Common myeloid progenitor, CD34-positive (primary cell): ENCODE results near the gene GPHA2.

ENCODE experiments used
- CTCF ChIA-PET: fragments of 350-600 bp; sonication (Branson Sonifier 250); formaldehyde crosslinking; loops from one replicate; lab custom pipeline; 2021; ENCODE audit warnings: antibody characterized with exemption; lab: Charles Lee
- POLR2A ChIA-PET: fragments of 350-600 bp; sonication (Branson Sonifier 250); formaldehyde crosslinking; loops from one replicate; lab custom pipeline; 2021; ENCODE audit warnings: antibody characterized with exemption; lab: Charles Lee
- DNase-seq, 3 donors: peaks; one replicate each; pipeline versions ENCODE4 v3.0.0 to v3.0.0-alpha.2; 2013
- H3K27ac ChIP-seq, 2 experiments: 1 replicate in 1 of 2; 2 replicates in 1 of 2; pipeline ENCODE4 v1.7.0; 2013; ENCODE audit warnings: inconsistent platforms in 2 of 2, low read length in 2 of 2, mild to moderate bottlenecking in 2 of 2, low read depth in 1 of 2, moderate library complexity in 1 of 2; ENCODE audit not compliant: severe bottlenecking in 2 of 2, insufficient read depth in 1 of 2, poor library complexity in 1 of 2
- H3K27me3 ChIP-seq, 5 experiments: replicated peaks in 2 of 5; 1 replicate in 3 of 5; 2 replicates in 2 of 5; pipeline versions ENCODE4 v1.6.1 to v1.7.0; 2013; ENCODE audit warnings: low read length in 4 of 5, mild to moderate bottlenecking in 2 of 5, moderate library complexity in 2 of 5, inconsistent platforms in 1 of 5; ENCODE audit not compliant: insufficient read depth in 5 of 5, control insufficient read depth in 4 of 5
- H3K36me3 ChIP-seq, 4 experiments: 1 replicate in 2 of 4; 2 replicates in 2 of 4; pipeline versions ENCODE4 v1.6.1 to v1.7.0; 2013; ENCODE audit warnings: low read length in 3 of 4, control low read depth in 1 of 4, mild to moderate bottlenecking in 1 of 4; ENCODE audit not compliant: control insufficient read depth in 4 of 4, insufficient read depth in 4 of 4
- H3K4me1 ChIP-seq, 4 experiments: 1 replicate in 3 of 4; 2 replicates in 1 of 4; pipeline versions ENCODE4 v1.6.1 to v1.7.1; 2013; ENCODE audit warnings: low read length in 3 of 4, mild to moderate bottlenecking in 3 of 4, control low read depth in 1 of 4, inconsistent platforms in 1 of 4, moderate library complexity in 1 of 4; ENCODE audit not compliant: control insufficient read depth in 4 of 4, insufficient read depth in 4 of 4; ENCODE audit errors: control extremely low read depth in 1 of 4
- H3K4me3 ChIP-seq, 7 experiments: 1 replicate in 4 of 7; 2 replicates in 3 of 7; pipeline versions ENCODE4 v1.5.1 to v1.7.0; 2013; ENCODE audit warnings: mild to moderate bottlenecking in 7 of 7, low read length in 6 of 7, moderate library complexity in 6 of 7, inconsistent platforms in 2 of 7, low read depth in 2 of 7, control low read depth in 1 of 7; ENCODE audit not compliant: insufficient read depth in 4 of 7, control insufficient read depth in 1 of 7; ENCODE audit errors: extremely low read depth in 1 of 7
- H3K9me3 ChIP-seq, 5 experiments: 1 replicate in 4 of 5; 2 replicates in 1 of 5; pipeline versions ENCODE4 v1.6.1 to v1.7.1; 2013; ENCODE audit warnings: low read length in 4 of 5, mild to moderate bottlenecking in 2 of 5, inconsistent platforms in 1 of 5, low read depth in 1 of 5, moderate library complexity in 1 of 5; ENCODE audit not compliant: control insufficient read depth in 4 of 5, insufficient read depth in 2 of 5; ENCODE audit errors: control extremely low read depth in 1 of 5
- WGBS: methylation state at CpG from one replicate; pipeline ENCODE4 v1.1.5; 2013; ENCODE audit not compliant: insufficient coverage; 5-methylcytosine and 5-hydroxymethylcytosine counted together

The GPHA2 gene

DNA sequence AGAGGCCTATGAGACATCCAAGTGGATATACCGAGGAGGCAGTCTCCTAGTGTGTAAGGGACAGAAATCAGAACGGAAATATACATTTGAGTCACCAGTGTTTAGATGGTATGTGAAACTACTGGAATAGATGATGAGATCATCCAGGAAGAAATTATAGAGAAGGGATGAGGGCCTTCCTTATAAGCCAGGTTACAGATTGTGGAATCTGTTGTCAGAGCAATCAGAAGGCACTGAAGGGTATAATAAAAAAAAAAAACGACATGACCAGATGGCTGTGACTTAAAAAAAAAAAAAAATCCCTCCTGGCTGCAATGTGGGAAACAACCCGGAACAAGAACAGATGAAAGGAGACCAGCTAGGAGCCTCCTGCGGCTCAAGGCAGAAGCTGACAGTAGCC is 33.5 kb upstream of the GPHA2 start:
- H3K4me3 ChIP-seq: no peak overlapping the region
- CTCF ChIA-PET: interaction anchor here (1.2 kb wide), 1 partner anchor 16 kb away, joined by 3 read pairs; no protein-coding TSS in a partner anchor
- H3K36me3 ChIP-seq: no peaks in the 10 kb centered on the region
- peaks cover 0 to 18% (median 7%) of the 10 kb centered on the region in 5 experiments for H3K27me3 ChIP-seq
- DNase-seq: no peak
- H3K9me3 ChIP-seq: no peaks in the 10 kb centered on the region
- H3K4me1 ChIP-seq: peaks cover 0 to 12% (median 9%) of the 10 kb centered on the region in 4 experiments
- H3K27ac ChIP-seq: no peak overlapping the region
- 81% methylated on average over 5 of the region's 5 CpGs for WGBS
- POLR2A ChIA-PET: no interaction called here

DNA sequence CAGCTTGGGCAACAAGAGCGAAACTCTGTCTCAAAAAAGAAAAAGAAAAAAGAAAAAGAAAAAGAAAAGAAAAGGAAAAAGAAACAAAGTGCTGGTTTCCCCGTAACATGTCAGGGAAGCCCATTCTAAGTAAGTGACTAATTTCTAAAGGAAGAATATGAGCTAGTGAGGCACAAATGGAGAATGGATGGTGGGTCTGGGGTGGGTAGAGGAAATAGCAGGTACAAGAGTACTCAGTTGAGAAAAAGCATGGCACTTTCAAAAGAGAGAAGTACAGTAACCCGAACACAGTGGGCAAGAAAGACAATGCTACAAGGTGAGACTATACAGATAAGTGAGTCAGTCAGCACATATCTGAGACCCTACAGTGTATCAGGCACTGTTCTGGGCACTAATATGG is 31.7 kb upstream of the GPHA2 start:
- no peak for DNase-seq
- Histone ChIP-seq H3K4me3 (no peak overlapping the region), H3K36me3 (no peaks in the 10 kb centered on the region), H3K27ac (no peak overlapping the region), H3K4me1 (peaks cover 0 to 12% (median 9%) of the 10 kb centered on the region in 4 experiments), H3K27me3 (peaks cover 0 to 16% (median 7%) of the 10 kb centered on the region in 5 experiments), H3K9me3 (no peaks in the 10 kb centered on the region)
- 97% methylated on average over 3 of the region's 3 CpGs for WGBS
- POLR2A ChIA-PET: interaction anchor here (1.0 kb wide), 1 partner anchor 12 kb away, joined by 4 read pairs; no protein-coding TSS in a partner anchor
- CTCF ChIA-PET: interaction anchor here (1.6 kb wide), 1 partner anchor 29 kb away, joined by 5 read pairs; the partner anchor contains the start of gene BATF2

DNA sequence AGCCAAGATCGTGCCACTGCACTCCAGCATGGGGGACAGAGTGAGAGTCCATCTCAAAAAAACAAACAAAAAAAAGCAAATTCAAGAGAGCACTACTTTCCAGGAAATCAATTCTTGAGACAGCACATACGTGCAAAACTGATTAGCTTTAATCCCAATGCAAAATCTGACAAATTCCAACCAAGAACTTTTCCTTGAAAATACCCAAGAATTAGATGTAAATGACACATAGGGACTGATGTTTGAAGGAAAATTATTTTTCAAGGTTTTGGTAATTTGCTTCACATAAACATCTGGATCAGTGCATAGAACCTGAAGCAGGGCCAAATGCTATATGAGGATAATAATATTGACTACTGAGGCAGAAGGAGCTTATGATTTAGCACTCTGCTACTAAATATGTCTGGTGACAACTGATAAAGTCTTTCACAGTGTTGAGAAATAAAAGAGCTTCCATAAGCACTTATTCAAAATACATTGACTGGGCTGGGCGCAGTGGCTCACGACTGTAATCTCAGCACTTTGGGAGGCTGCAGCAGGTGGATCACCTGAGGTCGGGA is 27.5 kb upstream of the GPHA2 start:
- 69% methylated on average over 3 of the region's 5 CpGs for WGBS
- Histone ChIP-seq H3K36me3 (no peaks in the 10 kb centered on the region), H3K4me3 (no peak overlapping the region), H3K4me1 (no peaks in the 10 kb centered on the region), H3K27ac (no peak overlapping the region), H3K27me3 (no peaks in the 10 kb centered on the region), H3K9me3 (no peaks in the 10 kb centered on the region)
- POLR2A ChIA-PET: no interaction called here
- no peak for DNase-seq
- CTCF ChIA-PET: interaction anchor here (1.0 to 1.9 kb wide), 4 partner anchors 9 to 33 kb away, joined by 3 to 4 read pairs (median 3); partner anchors contain the start of gene BATF2

DNA sequence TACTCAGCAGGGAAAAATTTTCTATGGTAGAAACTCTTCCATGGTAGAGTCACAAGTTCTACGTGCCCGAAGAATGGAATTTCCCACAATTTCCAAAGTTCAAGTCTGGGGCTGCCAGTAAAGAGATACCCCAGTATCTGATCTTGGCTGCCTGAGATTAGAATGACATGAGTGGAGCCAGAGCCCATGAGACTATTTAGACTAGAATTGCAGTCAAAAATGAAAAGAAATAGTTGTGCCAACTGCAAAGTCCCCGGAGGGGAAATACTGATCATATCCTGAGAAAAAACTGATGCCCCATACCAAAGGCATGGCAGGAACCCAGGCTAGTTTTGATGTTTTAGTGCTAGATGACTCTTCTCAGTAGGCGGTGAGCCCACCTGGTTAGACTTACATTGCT is 25.0 kb upstream of the GPHA2 start:
- Histone ChIP-seq H3K4me1 (no peaks in the 10 kb centered on the region), H3K9me3 (no peaks in the 10 kb centered on the region), H3K4me3 (no peak overlapping the region), H3K27me3 (no peaks in the 10 kb centered on the region), H3K27ac (no peak overlapping the region), H3K36me3 (no peaks in the 10 kb centered on the region)
- CTCF ChIA-PET: no interaction called here
- no peak for DNase-seq
- 96% methylated on average over 3 of the region's 4 CpGs for WGBS
- POLR2A ChIA-PET: no interaction called here

DNA sequence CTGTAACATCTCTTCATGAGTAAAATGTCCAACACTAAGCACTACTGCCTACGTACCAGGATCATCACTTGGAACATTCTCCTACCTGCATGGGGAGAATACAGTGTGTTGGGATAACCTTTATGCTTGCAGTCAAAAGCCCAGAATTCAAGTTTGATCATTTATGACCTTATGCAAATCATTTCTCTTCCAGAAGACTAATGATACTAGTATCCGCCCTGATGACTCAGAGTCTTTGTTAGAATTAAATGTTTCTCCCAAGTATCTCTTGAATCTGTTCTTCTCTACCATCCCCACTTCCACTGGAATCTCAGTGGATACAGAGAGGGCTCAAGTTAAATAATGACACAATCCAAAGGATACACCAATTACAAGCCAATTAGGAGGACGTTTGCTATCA is 23.8 kb upstream of the GPHA2 start:
- H3K27me3 ChIP-seq: peaks cover 0 to 4% (median under 1%) of the 10 kb centered on the region in 5 experiments
- WGBS: 100% methylated on average over 2 of the region's 3 CpGs
- ChIA-PET POLR2A (no interaction called here), CTCF (interaction anchor here (1.0 kb wide), 1 partner anchor 33 kb away, joined by 3 read pairs; no protein-coding TSS in a partner anchor)
- no peak overlapping the region for H3K27ac ChIP-seq
- no peaks in the 10 kb centered on the region for H3K9me3 ChIP-seq
- H3K36me3 ChIP-seq: no peaks in the 10 kb centered on the region
- no peaks in the 10 kb centered on the region for H3K4me1 ChIP-seq
- no peak overlapping the region for H3K4me3 ChIP-seq
- DNase-seq: no peak

DNA sequence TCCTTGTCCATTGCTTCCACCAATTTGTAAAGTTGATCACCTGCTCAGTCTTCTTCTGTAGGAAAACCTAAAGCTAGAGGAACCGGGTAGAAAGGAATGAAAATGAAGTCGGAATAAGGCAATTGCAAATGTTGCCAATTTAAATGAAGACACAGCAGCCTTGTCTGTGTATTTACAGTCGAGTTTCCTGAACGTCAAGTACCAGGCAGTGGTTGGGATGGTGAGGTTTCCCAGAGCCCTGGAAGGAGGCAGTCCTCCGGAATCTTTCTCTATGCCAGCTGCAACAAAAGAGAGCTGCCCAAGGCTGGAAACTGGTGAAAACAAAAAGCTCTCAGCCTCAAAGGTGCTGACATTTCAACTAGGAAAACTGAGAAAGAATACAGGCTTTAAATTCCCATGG is 18.5 kb upstream of the GPHA2 start:
- 83% methylated on average over 5 of the region's 5 CpGs for WGBS

DNA sequence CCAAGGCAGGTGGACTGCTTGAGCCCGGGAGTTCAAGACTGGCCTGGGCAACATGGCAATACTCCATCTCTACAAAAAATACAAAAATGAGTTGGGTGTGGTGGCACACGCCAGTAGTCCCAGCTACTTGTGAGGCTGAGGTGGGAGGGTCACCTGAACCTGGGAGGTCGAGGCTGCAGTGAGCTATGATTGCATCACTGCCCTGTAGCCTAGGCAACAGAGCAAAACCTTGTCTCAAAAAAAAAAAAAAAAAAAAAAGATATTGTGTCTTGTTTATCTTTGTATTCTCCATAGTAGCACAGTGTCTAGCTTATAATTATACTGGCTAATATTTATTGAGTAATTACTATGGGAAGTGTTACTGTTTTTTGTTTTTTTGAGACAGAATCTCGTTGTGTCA is 15.8 kb upstream of the GPHA2 start:
- Histone ChIP-seq H3K4me3 (no peak overlapping the region), H3K27ac (no peak overlapping the region), H3K36me3 (no peaks in the 10 kb centered on the region), H3K4me1 (no peaks in the 10 kb centered on the region), H3K9me3 (no peaks in the 10 kb centered on the region), H3K27me3 (peaks cover 0 to 10% (median 4%) of the 10 kb centered on the region in 5 experiments)
- DNase-seq: no peak
- ChIA-PET CTCF (interaction anchor here (0.9 to 1.2 kb wide), 4 partner anchors 16 to 48 kb away, joined by 3 read pairs; partner anchors contain the start of gene GPHA2), POLR2A (no interaction called here)
- WGBS: 70% methylated on average over 2 of the region's 4 CpGs

More for the DNA sequence above, 18.5 kb upstream of the GPHA2 start:
- ChIA-PET CTCF (interaction anchor here (1.1 to 1.4 kb wide), 2 partner anchors 9 to 60 kb away, joined by 4 read pairs; no protein-coding TSS in a partner anchor), POLR2A (no interaction called here)
- H3K9me3 ChIP-seq: no peaks in the 10 kb centered on the region
- no peaks in the 10 kb centered on the region for H3K4me1 ChIP-seq
- H3K27me3 ChIP-seq: peaks cover 0 to 9% (median 4%) of the 10 kb centered on the region in 5 experiments
- H3K36me3 ChIP-seq: no peaks in the 10 kb centered on the region
- H3K4me3 ChIP-seq: no peak overlapping the region
- no peak for DNase-seq
- H3K27ac ChIP-seq: no peak overlapping the region
